Glomerular endothelial cell (primary cell): ENCODE measurements around the gene TRIM31. TPM values are rescaled to one million over a fixed set of nuclear protein-coding genes. Genes with fewer than 3 reads are reported as not detected.

ENCODE experiments used
- DNase-seq: peaks from one replicate; pipeline ENCODE4 v3.0.0-alpha.2; 2011; ENCODE audit warnings: low read depth, low spot score; ENCODE audit errors: extremely low read depth
- total RNA-seq: library from RNA; depleted of rRNA; stranded (reverse); fragments of >200 nt; gene quantifications from 2 replicates; pipeline ENCODE4 v1.2.3, GENCODE V29; 2015

TRIM31 gene
- total RNA-seq, 1 donor from 2014 or later = not detected

DNA sequence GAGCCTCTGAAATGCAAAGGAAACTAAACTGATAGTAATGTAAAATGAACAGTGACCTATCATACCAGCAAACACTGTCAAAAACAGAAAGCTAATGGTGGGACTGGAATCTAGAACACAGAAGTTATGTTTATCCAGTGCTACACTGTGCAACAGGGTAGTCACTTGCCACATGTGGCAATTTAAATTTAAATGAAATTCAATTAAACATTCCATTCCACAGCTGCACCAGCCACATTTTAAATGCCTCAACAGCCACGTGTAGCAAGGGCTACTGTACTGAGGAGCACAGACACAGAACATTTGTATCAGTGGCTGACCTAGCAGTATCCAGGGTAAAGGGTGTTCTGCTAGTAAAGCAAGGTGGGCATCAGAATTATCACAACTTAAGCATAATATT lies 57.4 kb downstream of the TRIM31 start:
- no peak for DNase-seq

DNA sequence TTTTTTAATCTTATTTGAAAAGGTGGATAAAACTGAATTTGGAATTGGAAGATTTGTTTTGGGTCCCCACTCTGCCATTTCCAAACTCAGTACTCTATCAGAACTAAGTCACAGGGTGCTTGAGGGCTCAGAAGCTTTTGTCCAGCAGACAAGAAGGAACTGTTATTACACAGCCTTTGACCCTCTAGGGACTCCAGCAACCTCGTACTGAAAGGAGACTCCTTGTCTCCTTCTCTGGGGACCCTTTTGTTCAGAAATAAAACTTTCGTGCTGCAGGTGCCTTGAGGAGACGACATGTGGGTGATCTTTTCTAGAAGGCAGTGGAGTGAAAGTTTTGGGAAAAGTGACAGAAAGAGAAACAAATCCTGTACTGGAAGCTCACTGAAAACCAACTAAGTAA lies 59.2 kb downstream of the TRIM31 start:
- no peak for DNase-seq

Other genes starting within 250 kb of the TRIM31 start
- 625 and 1,826 TPM in 2 replicates for gene HLA-A, start 170.6 kb downstream of the TRIM31 start, total RNA-seq
- 19.2 and 26.4 TPM in 2 replicates for gene POLR1H, start 51.8 kb downstream of the TRIM31 start, total RNA-seq
- 34.8 and 37.4 TPM in 2 replicates for gene PPP1R11, start 45.9 kb downstream of the TRIM31 start, total RNA-seq
- not detected in 2 replicates for gene RNF39, start 37.3 kb downstream of the TRIM31 start, total RNA-seq
- not detected in 2 replicates for gene TRIM40, start 23.1 kb upstream of the TRIM31 start, total RNA-seq
- gene TRIM10, start 48.1 kb upstream of the TRIM31 start, total RNA-seq = not detected in 2 replicates
- not detected in 2 replicates for gene TRIM15, start 50.5 kb upstream of the TRIM31 start, total RNA-seq
- gene TRIM26, start 100.3 kb upstream of the TRIM31 start, total RNA-seq = 39.7 and 44.9 TPM in 2 replicates
- gene TRIM39, start 213.8 kb upstream of the TRIM31 start, total RNA-seq = 8.0 and 14.0 TPM in 2 replicates
- gene RPP21, start 232.1 kb upstream of the TRIM31 start, total RNA-seq = 46.8 and 60.3 TPM in 2 replicates